Suprapubic skin (tissue), 4 donors: Measurements from ENCODE around the gene ERICH2. TPM values are rescaled to one million over a fixed set of nuclear protein-coding genes. Genes with fewer than 3 reads are reported as not detected.
A peak's percentile ranks its signal among the peaks of the same experiment; 100 is the strongest.

Source experiments
- DNase-seq, 2 donors: peaks; one replicate each; pipeline ENCODE4 v3.0.0-alpha.2; 2019; ENCODE audit warnings: low spot score in 2 of 2
- H3K27ac ChIP-seq: fragments of 200-600 bp; sonication (generic); one replicate; pipeline ENCODE4 v1.5.1; 2019
- H3K27me3 ChIP-seq: fragments of 200-600 bp; sonication (generic); one replicate; pipeline ENCODE4 v1.5.1; 2019
- H3K36me3 ChIP-seq: fragments of 200-600 bp; sonication (generic); one replicate; pipeline ENCODE4 v1.5.1; 2019
- H3K4me1 ChIP-seq: fragments of 200-600 bp; sonication (generic); one replicate; pipeline ENCODE4 v1.5.1; 2019
- H3K4me3 ChIP-seq: fragments of 200-600 bp; sonication (generic); one replicate; pipeline ENCODE4 v1.5.1; 2019; ENCODE audit warnings: mild to moderate bottlenecking
- H3K9me3 ChIP-seq: fragments of 200-600 bp; sonication (generic); one replicate; pipeline ENCODE4 v1.5.1; 2019
- CTCF ChIP-seq, 2 donors: fragments of 200-600 bp in 1 of 2; fragments of 450-650 bp in 1 of 2; sonication (generic) in 1 of 2; IDR thresholded peaks; one replicate each; pipeline ENCODE4 v1.5.1; 2016 to 2019; ENCODE audit warnings: antibody characterized with exemption in 2 of 2, mild to moderate bottlenecking in 1 of 2, moderate library complexity in 1 of 2
- EP300 ChIP-seq: sonication (generic); formaldehyde crosslinking; IDR thresholded peaks from one replicate; pipeline ENCODE4 v1.6.1; 2017; ENCODE audit warnings: antibody characterized with exemption
- POLR2A ChIP-seq, 2 donors: fragments of 450-650 bp; IDR thresholded peaks; one replicate each; pipeline ENCODE4 v1.6.1; 2017; ENCODE audit warnings: antibody characterized with exemption in 2 of 2, mild to moderate bottlenecking in 2 of 2, moderate library complexity in 2 of 2
- POLR2AphosphoS5 ChIP-seq, 3 donors: sonication (generic); formaldehyde crosslinking; IDR thresholded peaks; one replicate each; pipeline ENCODE4 v1.6.1; 2017; ENCODE audit warnings: antibody characterized with exemption in 3 of 3
- WGBS: methylation state at CpG from one replicate; pipeline ENCODE4 v1.1.5; 2018; 5-methylcytosine and 5-hydroxymethylcytosine counted together
- total RNA-seq, 4 donors: library from RNA; depleted of rRNA; stranded (reverse); fragments of >200 nt; gene quantifications; one replicate each; pipeline ENCODE4 v1.1.0, GENCODE V29; 2016

Gene ERICH2
- total RNA-seq, 4 donors from 2014 or later: not detected

- Histone ChIP-seq H3K36me3 (no peaks in the 10 kb centered on the region), H3K27ac (no peak overlapping the region), H3K9me3 (no peaks in the 10 kb centered on the region), H3K4me3 (no peak overlapping the region), H3K27me3 (no peaks in the 10 kb centered on the region), H3K4me1 (no peaks in the 10 kb centered on the region)
- DNase-seq: no peak
- TF ChIP-seq POLR2AphosphoS5 (IDR thresholded peaks at IDR 0.05): no peak
- no peak for TF ChIP-seq CTCF (IDR thresholded peaks at IDR 0.05)
- no peak for TF ChIP-seq EP300
- TF ChIP-seq POLR2A (IDR thresholded peaks at IDR 0.05): no peak
- WGBS: 95% methylated on average over 2 of the region's 2 CpGs
Measured at GRCh38 chr2:170806548-170806947, 36.4 kb downstream of the ERICH2 start.

DNA sequence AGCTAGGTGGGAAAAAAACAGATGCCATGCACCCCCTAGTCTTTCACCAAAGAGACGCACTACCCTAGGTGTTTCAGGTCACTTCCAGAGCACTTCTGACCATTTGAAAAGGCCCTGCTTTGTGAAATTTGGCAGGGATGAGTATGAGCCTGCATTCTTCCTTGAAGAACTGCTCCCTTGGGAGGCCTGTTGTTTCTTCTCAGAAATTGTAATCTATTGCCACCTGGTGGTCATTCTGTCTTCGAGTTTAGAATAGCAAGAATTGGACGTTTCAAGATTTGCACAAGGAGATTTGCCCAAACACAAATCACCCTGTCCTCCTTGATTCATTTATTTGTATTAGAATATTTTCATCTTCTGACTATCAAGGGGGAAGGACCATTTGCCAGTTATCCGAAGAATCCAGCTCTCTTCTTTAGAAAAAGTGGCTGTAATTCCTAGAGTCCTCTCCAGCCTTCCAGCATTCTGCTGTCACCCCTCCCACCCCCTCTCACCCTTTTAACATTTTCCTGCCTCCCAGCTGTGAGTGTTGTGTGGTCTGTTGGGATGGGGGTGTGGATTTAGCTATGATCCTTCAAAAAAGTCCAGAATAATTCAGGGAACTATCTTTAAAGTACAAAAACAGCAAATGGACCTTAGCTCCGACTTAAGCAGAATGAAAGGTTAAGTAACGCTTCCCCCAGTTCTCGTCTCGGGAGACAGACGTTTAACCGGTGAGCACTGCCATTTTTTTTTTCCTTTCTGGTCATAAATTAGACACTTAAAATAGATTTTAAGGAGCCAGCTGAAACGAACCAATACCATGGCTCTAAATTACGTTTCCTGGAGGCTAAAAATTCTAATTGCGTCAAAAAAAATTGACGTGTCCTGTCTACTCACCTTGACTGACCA lies 42.8 kb downstream of the ERICH2 start:
- H3K27me3 ChIP-seq: peaks cover 52% of the 10 kb centered on the region
- WGBS: 4% methylated on average over 14 of the region's 14 CpGs
- H3K27ac ChIP-seq: no peak overlapping the region
- no peak for DNase-seq
- no peak for TF ChIP-seq POLR2AphosphoS5 (IDR thresholded peaks at IDR 0.05)
- TF ChIP-seq CTCF (IDR thresholded peaks at IDR 0.05): peak; percentile 38 to 57
- TF ChIP-seq POLR2A (IDR thresholded peaks at IDR 0.05): no peak
- no peak for TF ChIP-seq EP300
- no peaks in the 10 kb centered on the region for H3K9me3 ChIP-seq
- no peak overlapping the region for H3K4me3 ChIP-seq
- peaks cover 34% of the 10 kb centered on the region for H3K4me1 ChIP-seq
- no peaks in the 10 kb centered on the region for H3K36me3 ChIP-seq

- H3K27me3 ChIP-seq: peaks cover 61% of the 10 kb centered on the region
Measured at GRCh38 chr2:170813611-170814532, 43.7 kb downstream of the ERICH2 start.

DNA sequence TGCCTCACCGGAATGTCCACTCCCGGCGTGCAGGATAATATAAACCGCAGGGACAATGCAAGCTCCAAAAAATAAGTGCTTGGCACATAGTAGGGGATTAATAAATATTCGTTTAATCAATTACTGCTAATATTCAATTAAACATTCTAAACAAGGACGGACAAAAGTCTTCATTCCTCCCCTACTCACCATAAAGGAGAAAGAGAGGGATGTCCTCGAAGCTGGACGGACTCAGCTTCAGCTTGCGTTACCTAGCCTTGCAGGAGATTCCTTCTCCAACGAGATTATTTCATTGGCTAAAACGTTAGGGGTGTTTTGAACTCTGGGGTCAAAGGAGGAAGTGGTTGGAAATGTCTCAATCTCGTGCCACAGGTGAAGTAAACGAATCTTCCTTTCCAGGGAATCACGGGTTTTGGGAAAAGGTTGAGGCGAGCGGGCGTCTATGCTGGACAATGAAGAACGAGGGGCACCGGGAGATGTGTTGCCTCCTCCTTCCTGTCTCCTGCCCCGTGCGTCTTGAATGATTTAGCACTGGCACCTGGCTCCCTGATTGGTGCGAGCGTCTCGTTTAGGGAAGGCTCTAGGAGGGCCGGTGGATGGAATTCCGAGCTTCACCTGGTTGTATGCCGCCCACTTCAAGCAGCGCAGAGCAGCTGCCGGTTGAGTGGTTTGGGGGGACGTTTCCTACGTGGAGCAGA lies 44.5 kb downstream of the ERICH2 start:
- Histone ChIP-seq H3K4me1 (peaks cover 49% of the 10 kb centered on the region), H3K4me3 (no peak overlapping the region), H3K27me3 (peaks cover 70% of the 10 kb centered on the region), H3K36me3 (no peaks in the 10 kb centered on the region), H3K27ac (no peak overlapping the region), H3K9me3 (no peaks in the 10 kb centered on the region)
- 22% methylated on average over 24 of the region's 31 CpGs for WGBS
- DNase-seq: no peak
- TF ChIP-seq POLR2A (IDR thresholded peaks at IDR 0.05) (no peak), POLR2AphosphoS5 (IDR thresholded peaks at IDR 0.05) (no peak), EP300 (no peak), CTCF (IDR thresholded peaks at IDR 0.05) (no peak)

More at GRCh38 chr2:170813611-170814532, 43.7 kb downstream of the ERICH2 start:
- no peak for DNase-seq
- 6% methylated on average over 41 of the region's 41 CpGs for WGBS
- Histone ChIP-seq H3K9me3 (no peaks in the 10 kb centered on the region), H3K36me3 (no peaks in the 10 kb centered on the region), H3K27ac (no peak overlapping the region), H3K4me1 (peaks cover 43% of the 10 kb centered on the region), H3K4me3 (no peak overlapping the region)
- TF ChIP-seq POLR2A (IDR thresholded peaks at IDR 0.05) (no peak), CTCF (IDR thresholded peaks at IDR 0.05) (no peak), POLR2AphosphoS5 (IDR thresholded peaks at IDR 0.05) (no peak), EP300 (no peak)
